K562 (cell line): ENCODE data around the gene NPDC1. TPM values are rescaled to one million over a fixed set of nuclear protein-coding genes. Genes with fewer than 3 reads are reported as not detected.

Experiments used
- ARHGAP35 ChIP-seq: fragments of 450-650 bp; IDR thresholded peaks from 2 replicates; pipeline ENCODE4 v1.6.1; 2018; ENCODE audit not compliant: partially characterized antibody
- ASH1L ChIP-seq: fragments of 450-650 bp; IDR thresholded peaks from 2 replicates; pipeline ENCODE4 v1.6.1; 2018; ENCODE audit warnings: borderline replicate concordance, mild to moderate bottlenecking, low read depth; ENCODE audit not compliant: partially characterized antibody
- CHD4 ChIP-seq: fragments of 200-600 bp; sonication (generic); IDR thresholded peaks from 3 replicates; pipeline ENCODE4 v1.6.1; 2012; ENCODE audit warnings: low read depth, mild to moderate bottlenecking, mixed read lengths, low read length, inconsistent platforms; ENCODE audit not compliant: insufficient read depth, insufficient replicate concordance, poor library complexity, severe bottlenecking
- EHMT2 ChIP-seq: fragments of 450-650 bp; IDR thresholded peaks from 2 replicates; pipeline ENCODE4 v1.6.1; 2018; ENCODE audit warnings: antibody characterized with exemption
- ELF1 ChIP-seq: fragments of 200-800 bp; sonication (Bioruptor generic); IDR thresholded peaks from 2 replicates; pipeline ENCODE4 v1.6.1; 2016; ENCODE audit warnings: missing genetic modification characterization, missing compliant biosample characterization
- ESRRA ChIP-seq: fragments of 450-650 bp; IDR thresholded peaks from 2 replicates; pipeline ENCODE4 v1.6.1; 2014; ENCODE audit warnings: low read depth, mild to moderate bottlenecking, moderate library complexity, borderline replicate concordance
- MCM5 ChIP-seq: fragments of 450-650 bp; IDR thresholded peaks from 2 replicates; pipeline ENCODE4 v1.6.1; 2016; ENCODE audit warnings: low read depth
- PRMT5 ChIP-seq: sonication (generic); formaldehyde crosslinking; IDR thresholded peaks from 2 replicates; pipeline ENCODE4 v1.5.0; 2020; ENCODE audit warnings: missing genetic modification reagents
- YY1 ChIP-seq, 3 experiments: IDR thresholded peaks; 2 replicates each; pipeline ENCODE4 v1.6.1; 2011; ENCODE audit warnings: low read length in 2 of 3, mild to moderate bottlenecking in 2 of 3, moderate library complexity in 2 of 3, borderline replicate concordance in 1 of 3, control low read depth in 1 of 3, low read depth in 1 of 3; ENCODE audit not compliant: insufficient read depth in 3 of 3, insufficient replicate concordance in 2 of 3, control insufficient read depth in 1 of 3, insufficient read length in 1 of 3; ENCODE audit errors: extremely low read depth in 1 of 3
- ZNF121 ChIP-seq: sonication (generic); formaldehyde crosslinking; conservative IDR thresholded peaks from 2 replicates; pipeline ENCODE4 v1.8.0; 2022; ENCODE audit warnings: missing genetic modification reagents
- ZNF444 ChIP-seq: fragments of 250-450 bp; sonication (Bioruptor Pico); IDR thresholded peaks from 2 replicates; pipeline ENCODE4 v1.4.0; 2020; ENCODE audit warnings: mild to moderate bottlenecking, moderate library complexity
- ZNF668 ChIP-seq: fragments of 250-450 bp; sonication (Bioruptor Pico); IDR thresholded peaks from 2 replicates; pipeline ENCODE4 v1.8.0; 2022; ENCODE audit warnings: mild to moderate bottlenecking, inconsistent platforms
- polyA plus RNA-seq, 8 experiments: library from polyadenylated mRNA; depleted of rRNA in 4 of 8; stranded (reverse) in 5 of 8; unstranded in 3 of 8; fragments of >200 nt; fragmentation: Nextera tagmentation in 2 of 8; fragmentation: Illumina TruSeq in 1 of 8; extraction: Ambion mirVana in 2 of 8; extraction: Trizol in 1 of 8; gene quantifications; 2 replicates each; pipeline versions ENCODE4 v1.2.1 to v1.2.3, GENCODE V29; 2011 to 2014; ENCODE audit warnings: inconsistent platforms in 1 of 8, missing spikeins in 1 of 8
- total RNA-seq, 7 experiments: library from RNA; depleted of rRNA in 6 of 7; stranded (reverse); fragments of >200 nt in 6 of 7; fragmentation: Illumina TruSeq in 2 of 7; extraction: Trizol in 2 of 7; gene quantifications; 2 replicates each; pipeline versions ENCODE4 v1.2.1 to v1.2.3, GENCODE V29; 2011 to 2021; ENCODE audit warnings: low replicate concordance in 1 of 7
- TF ChIP-seq, protein P1 (sequence below): sonication (generic); formaldehyde crosslinking; IDR thresholded peaks from 2 replicates; pipeline ENCODE4 v1.8.1; 2023; ENCODE audit warnings: mild to moderate bottlenecking, missing genetic modification reagents
- TF ChIP-seq, protein P2 (sequence below): fragments of 200-400 bp; formaldehyde crosslinking; IDR thresholded peaks from 2 replicates; pipeline ENCODE4 v1.6.1; 2017; ENCODE audit warnings: mild to moderate bottlenecking, low read depth, low read length, moderate library complexity
- TF ChIP-seq, protein P3 (sequence below), 3 experiments: fragments of 200-800 bp in 1 of 3; fragments of 250-450 bp in 1 of 3; fragments of 450-650 bp in 1 of 3; sonication (Bioruptor Pico) in 1 of 3; sonication (Bioruptor generic) in 1 of 3; formaldehyde crosslinking in 1 of 3; IDR thresholded peaks; 2 replicates each; pipeline versions ENCODE4 v1.6.1 to v1.8.0; 2016 to 2022; ENCODE audit warnings: mild to moderate bottlenecking in 2 of 3, missing genetic modification characterization in 2 of 3, missing compliant biosample characterization in 1 of 3, moderate library complexity in 1 of 3

The NPDC1 gene
- total and polyA plus RNA-seq, 9 of the 15 experiments (the other 6 are each of a cell fraction or from before 2014, with no cell fraction given): 0.06 to 2.1 (median 0.53) TPM; not detected in 3

DNA sequence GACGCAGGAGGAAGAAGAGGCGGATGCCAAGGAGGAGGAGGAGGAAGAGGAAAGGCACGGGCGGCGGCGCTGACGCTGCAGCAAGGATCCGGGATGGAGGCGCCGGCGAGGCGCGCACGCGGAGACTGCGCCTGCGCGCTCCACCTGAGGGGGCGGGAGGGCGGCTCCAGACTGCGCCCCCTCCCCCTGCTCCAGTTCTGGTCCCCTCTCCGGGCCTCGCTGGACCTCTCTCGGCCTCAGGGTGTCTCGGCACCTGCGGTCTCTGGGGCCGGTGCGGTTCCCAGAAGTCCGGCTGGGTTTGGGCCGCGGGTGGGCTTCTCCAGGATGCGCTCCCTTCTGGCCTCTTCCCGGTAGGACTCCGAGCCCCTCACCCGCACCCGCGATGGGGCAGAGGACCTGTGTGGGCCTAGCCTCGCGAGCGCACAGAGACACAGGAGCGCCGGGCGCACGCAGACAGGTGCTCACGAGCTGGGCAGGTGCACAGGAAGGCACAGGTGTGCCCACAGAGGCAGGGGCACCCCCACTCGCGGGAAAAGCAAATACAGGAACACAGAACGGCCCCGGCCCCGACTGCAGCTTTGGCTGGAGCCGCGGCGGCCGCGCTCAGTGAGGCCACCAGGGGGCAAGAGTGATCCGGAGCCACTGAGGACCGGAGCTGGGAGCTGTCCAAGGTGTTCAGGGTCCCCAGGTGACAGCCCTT, at the start of gene NPDC1 (continued):
- TF ChIP-seq, protein P1, sequence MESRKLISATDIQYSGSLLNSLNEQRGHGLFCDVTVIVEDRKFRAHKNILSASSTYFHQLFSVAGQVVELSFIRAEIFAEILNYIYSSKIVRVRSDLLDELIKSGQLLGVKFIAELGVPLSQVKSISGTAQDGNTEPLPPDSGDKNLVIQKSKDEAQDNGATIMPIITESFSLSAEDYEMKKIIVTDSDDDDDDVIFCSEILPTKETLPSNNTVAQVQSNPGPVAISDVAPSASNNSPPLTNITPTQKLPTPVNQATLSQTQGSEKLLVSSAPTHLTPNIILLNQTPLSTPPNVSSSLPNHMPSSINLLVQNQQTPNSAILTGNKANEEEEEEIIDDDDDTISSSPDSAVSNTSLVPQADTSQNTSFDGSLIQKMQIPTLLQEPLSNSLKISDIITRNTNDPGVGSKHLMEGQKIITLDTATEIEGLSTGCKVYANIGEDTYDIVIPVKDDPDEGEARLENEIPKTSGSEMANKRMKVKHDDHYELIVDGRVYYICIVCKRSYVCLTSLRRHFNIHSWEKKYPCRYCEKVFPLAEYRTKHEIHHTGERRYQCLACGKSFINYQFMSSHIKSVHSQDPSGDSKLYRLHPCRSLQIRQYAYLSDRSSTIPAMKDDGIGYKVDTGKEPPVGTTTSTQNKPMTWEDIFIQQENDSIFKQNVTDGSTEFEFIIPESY (CRISPR knock-in tag): peak; percentile 74
- TF ChIP-seq, protein P2, sequence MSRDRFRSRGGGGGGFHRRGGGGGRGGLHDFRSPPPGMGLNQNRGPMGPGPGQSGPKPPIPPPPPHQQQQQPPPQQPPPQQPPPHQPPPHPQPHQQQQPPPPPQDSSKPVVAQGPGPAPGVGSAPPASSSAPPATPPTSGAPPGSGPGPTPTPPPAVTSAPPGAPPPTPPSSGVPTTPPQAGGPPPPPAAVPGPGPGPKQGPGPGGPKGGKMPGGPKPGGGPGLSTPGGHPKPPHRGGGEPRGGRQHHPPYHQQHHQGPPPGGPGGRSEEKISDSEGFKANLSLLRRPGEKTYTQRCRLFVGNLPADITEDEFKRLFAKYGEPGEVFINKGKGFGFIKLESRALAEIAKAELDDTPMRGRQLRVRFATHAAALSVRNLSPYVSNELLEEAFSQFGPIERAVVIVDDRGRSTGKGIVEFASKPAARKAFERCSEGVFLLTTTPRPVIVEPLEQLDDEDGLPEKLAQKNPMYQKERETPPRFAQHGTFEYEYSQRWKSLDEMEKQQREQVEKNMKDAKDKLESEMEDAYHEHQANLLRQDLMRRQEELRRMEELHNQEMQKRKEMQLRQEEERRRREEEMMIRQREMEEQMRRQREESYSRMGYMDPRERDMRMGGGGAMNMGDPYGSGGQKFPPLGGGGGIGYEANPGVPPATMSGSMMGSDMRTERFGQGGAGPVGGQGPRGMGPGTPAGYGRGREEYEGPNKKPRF: no peak
- TF ChIP-seq EHMT2 (peak; percentile 98), ZNF668 (no peak), ASH1L (no peak), YY1 (IDR thresholded peaks at IDR 0.05; ENCODE audit: borderline replicate concordance in 1 of 3, control insufficient read depth in 1 of 3, extremely low read depth in 1 of 3, insufficient read depth in 3 of 3, insufficient read length in 1 of 3, insufficient replicate concordance in 2 of 3, low read depth in 1 of 3, low read length in 2 of 3) (peak in 1 of 3 experiments; percentile 19), ZNF444 (CRISPR knock-in tag) (no peak), ELF1 (tag) (no peak), ZNF121 (CRISPR knock-in tag) (no peak), ESRRA (no peak), MCM5 (no peak), PRMT5 (CRISPR knock-in tag) (peak; percentile 91), CHD4 (no peak), ARHGAP35 (no peak)
- TF ChIP-seq, protein P3, sequence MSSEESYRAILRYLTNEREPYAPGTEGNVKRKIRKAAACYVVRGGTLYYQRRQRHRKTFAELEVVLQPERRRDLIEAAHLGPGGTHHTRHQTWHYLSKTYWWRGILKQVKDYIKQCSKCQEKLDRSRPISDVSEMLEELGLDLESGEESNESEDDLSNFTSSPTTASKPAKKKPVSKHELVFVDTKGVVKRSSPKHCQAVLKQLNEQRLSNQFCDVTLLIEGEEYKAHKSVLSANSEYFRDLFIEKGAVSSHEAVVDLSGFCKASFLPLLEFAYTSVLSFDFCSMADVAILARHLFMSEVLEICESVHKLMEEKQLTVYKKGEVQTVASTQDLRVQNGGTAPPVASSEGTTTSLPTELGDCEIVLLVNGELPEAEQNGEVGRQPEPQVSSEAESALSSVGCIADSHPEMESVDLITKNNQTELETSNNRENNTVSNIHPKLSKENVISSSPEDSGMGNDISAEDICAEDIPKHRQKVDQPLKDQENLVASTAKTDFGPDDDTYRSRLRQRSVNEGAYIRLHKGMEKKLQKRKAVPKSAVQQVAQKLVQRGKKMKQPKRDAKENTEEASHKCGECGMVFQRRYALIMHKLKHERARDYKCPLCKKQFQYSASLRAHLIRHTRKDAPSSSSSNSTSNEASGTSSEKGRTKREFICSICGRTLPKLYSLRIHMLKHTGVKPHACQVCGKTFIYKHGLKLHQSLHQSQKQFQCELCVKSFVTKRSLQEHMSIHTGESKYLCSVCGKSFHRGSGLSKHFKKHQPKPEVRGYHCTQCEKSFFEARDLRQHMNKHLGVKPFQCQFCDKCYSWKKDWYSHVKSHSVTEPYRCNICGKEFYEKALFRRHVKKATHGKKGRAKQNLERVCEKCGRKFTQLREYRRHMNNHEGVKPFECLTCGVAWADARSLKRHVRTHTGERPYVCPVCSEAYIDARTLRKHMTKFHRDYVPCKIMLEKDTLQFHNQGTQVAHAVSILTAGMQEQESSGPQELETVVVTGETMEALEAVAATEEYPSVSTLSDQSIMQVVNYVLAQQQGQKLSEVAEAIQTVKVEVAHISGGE (CRISPR knock-in tag; IDR thresholded peaks at IDR 0.05): no peak
